ENCODE measurements around the gene G0S2. TPM values are rescaled to one million over a fixed set of nuclear protein-coding genes. Genes with fewer than 3 reads are reported as not detected.

G0S2 gene
- total RNA-seq, 4 donors from 2014 or later: 423 to 6,912 (median 1,538) TPM

DNA sequence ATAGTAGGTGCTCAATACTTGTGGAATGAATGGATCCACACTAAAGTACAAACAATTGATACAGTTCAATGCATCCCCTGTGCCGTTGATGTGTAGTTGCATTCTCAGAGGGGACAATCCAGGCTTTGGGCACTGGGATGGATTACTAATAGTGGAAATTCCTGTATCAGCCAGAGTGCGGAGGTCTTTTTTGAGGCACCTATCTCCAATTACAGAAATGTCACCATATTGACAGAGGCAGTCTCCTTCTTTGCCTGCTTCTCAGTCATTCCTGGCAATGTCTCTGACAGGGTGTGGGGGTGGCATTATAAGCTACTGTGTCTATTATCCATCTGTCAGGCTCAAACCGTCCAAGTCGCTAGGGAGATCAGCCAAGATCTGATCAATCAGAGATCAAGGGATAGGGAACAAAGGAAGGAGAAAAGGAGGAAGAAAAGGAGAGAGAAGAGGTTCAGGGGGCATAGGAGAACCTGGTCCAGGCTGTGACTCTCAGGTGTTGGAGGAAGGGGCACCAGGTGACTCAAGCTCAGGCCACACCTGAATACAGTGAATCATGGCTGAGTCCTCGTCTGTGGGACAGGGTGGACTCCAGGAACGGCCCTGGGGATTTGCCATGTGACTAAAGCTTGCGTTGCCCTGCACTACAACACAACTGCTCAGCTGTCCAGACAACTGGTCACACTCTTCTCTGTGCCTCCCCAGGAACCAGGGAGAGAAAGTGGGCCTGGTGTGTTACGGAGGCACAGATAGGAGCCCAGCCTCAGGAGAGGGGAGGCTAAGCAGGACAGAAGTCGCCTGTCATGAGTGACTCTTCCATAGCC, 19.6 kb upstream of the G0S2 start:
- TF ChIP-seq, protein P1, sequence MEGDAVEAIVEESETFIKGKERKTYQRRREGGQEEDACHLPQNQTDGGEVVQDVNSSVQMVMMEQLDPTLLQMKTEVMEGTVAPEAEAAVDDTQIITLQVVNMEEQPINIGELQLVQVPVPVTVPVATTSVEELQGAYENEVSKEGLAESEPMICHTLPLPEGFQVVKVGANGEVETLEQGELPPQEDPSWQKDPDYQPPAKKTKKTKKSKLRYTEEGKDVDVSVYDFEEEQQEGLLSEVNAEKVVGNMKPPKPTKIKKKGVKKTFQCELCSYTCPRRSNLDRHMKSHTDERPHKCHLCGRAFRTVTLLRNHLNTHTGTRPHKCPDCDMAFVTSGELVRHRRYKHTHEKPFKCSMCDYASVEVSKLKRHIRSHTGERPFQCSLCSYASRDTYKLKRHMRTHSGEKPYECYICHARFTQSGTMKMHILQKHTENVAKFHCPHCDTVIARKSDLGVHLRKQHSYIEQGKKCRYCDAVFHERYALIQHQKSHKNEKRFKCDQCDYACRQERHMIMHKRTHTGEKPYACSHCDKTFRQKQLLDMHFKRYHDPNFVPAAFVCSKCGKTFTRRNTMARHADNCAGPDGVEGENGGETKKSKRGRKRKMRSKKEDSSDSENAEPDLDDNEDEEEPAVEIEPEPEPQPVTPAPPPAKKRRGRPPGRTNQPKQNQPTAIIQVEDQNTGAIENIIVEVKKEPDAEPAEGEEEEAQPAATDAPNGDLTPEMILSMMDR (IDR thresholded peaks at IDR 0.05): no peak
- ATAC-seq (ENCODE audit: low FRiP score): no peak
- DNase-seq (ENCODE audit: low spot score): no peak

DNA sequence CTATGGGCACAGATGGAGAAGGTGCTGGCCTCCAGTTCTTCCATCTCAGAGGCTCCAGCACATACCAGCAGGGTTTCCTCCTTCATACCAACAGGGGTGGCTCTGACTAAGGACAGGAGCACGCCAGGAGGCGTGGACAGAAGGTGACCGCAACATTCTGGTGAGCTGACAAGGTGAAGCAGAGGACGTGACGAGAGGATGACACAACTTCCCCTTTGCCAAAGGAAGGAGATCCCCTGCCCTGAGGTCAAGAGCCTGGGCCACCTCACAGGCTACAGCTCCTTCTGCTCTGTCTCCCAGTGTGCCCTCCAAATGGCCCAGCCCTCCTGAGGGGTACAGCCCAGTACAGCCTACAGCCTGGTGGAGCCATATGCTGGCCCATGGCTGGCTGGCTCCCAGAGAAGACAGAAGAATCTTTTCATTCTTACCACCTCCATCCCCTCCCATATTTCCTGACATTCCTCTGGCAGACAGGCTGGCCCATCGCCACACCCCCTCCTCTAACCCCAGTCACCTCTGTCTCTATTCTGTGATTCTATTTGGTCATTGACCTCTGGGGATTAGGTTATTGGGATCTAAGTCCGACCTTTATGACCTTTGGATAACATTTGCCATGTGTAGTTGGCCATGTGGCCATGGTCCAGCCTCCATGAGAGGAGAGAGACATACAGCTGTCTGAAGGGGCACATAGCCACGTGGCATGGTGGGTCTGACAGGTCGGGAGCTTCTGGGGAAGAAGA, 17.9 kb upstream of the G0S2 start:
- DNase-seq (ENCODE audit: low spot score): no peak
- TF ChIP-seq, protein P1 (IDR thresholded peaks at IDR 0.05): no peak
- no peak for ATAC-seq (ENCODE audit: low FRiP score)

DNA sequence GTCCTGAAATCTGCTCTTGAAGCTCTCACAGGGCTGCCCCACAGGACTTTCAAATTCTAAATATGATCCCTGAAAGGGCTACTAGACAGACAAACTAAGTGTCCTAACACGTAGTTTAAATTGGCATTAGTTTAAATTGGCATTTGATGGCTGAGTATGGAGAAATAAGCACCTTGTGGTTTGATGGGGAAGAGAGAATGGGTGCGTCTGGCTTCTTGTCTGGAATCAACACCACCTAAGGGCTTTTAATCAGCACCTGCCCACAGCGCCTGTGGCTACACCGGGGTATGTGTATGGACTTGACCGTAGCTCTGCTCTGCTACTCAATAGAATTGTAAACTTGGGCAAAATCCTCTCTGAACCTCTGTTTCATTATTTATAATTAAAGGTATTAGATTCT, 17.3 kb upstream of the G0S2 start:
- DNase-seq (ENCODE audit: low spot score): no peak
- TF ChIP-seq, protein P1 (IDR thresholded peaks at IDR 0.05): no peak
- no peak for ATAC-seq (ENCODE audit: low FRiP score)

DNA sequence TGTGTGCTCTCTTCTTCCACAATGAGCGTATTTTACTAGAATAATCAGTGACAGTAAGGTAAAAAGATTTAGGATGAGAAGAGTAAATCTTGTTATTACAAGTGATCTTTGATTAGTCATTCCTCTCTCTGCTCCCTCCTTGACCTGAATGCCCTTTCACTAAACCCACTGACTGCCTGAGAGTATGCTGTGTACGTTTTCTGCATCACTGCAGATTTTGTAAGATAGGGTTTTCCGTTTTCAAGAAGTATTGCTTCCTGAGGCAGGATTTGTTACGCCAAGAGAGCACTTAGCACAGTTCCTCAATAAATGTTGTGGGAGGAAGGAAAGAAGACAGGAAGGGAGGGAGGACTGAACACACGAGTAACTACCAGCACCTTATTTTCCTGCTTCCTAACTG, 15.3 kb upstream of the G0S2 start:
- peak; percentile 35 for ATAC-seq (ENCODE audit: low FRiP score)
- TF ChIP-seq, protein P1 (IDR thresholded peaks at IDR 0.05): no peak
- DNase-seq (ENCODE audit: low spot score): no peak

DNA sequence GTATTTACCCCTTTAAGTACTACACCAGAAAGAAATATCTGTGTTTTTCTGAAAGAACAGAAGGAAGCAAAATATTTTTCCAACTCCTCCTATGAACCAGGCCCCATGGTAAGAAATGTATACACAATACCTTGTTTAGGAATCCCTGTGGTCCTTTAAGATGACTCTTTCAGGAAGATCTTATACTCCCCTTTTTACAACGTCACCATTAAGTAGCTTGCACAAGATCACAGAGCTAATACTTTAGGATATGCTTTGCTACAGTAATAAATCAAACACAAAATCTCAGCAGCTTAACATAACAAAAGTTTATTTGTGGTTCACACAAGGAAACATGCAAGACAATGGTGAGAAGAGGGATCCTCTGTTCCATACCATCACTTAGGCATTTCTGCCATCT, 14.1 kb upstream of the G0S2 start:
- no peak for DNase-seq (ENCODE audit: low spot score)
- TF ChIP-seq, protein P1 (IDR thresholded peaks at IDR 0.05): no peak
- ATAC-seq (ENCODE audit: low FRiP score): no peak

DNA sequence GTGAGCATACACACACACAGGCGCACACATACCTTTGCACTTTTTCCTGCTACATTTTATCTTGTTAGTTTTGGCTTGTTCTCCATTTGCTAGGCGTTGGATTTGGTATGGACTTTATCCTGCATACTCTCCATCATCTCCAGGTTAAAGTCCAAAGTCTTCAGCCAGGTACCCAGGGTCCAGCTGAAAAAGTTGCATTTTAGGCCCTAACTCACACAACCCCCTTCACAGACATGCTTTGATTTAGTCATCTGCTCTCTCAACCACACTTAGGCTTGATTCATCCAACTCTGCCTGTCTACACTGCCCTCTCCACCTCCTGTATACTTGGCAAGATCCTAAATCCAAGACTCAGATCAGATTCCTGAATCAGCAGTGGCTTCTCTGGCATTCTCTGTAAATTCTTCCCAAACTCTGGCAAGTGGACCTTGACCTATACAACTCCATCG, 12.3 kb upstream of the G0S2 start:
- TF ChIP-seq, protein P1 (IDR thresholded peaks at IDR 0.05): no peak
- DNase-seq (ENCODE audit: low spot score) (no peak), ATAC-seq (ENCODE audit: low FRiP score) (no peak)

All from omental fat pad (tissue), 4 donors.